ENCODE data around the gene FSTL5. TPM values are rescaled to one million over a fixed set of nuclear protein-coding genes. Genes with fewer than 3 reads are reported as not detected.

FSTL5 gene
- total RNA-seq, 2 experiments from 2014 or later = not detected

GRCh38 chr4:161466316-161466715 lies 697.5 kb downstream of the FSTL5 start:
- ChIA-PET CTCF (no interaction called here), POLR2A (no interaction called here)
- Mint-ChIP-seq H3K27ac (no peak overlapping the region), H3K36me3 (no peaks in the 10 kb centered on the region), H3K4me3 (no peak overlapping the region), H3K27me3 (no peaks in the 10 kb centered on the region), H3K4me1 (ENCODE audit: low read depth) (no peaks in the 10 kb centered on the region), H3K9me3 (peaks cover 10% of the 10 kb centered on the region)
- intact Hi-C loops (cut with micrococcal nuclease) = no loop called here
- DNase-seq = no peak

GRCh38 chr4:161463436-161463835 lies 700.4 kb downstream of the FSTL5 start:
- Mint-ChIP-seq H3K4me1 (ENCODE audit: low read depth) (no peaks in the 10 kb centered on the region), H3K27ac (no peak overlapping the region), H3K9me3 (peaks cover 8% of the 10 kb centered on the region), H3K36me3 (no peaks in the 10 kb centered on the region), H3K4me3 (no peak overlapping the region), H3K27me3 (no peaks in the 10 kb centered on the region)
- ChIA-PET CTCF (no interaction called here), POLR2A (no interaction called here)
- DNase-seq = no peak
- intact Hi-C loops (cut with micrococcal nuclease) = no loop called here

GRCh38 chr4:161457906-161458305 lies 705.9 kb downstream of the FSTL5 start:
- Mint-ChIP-seq H3K27me3 (no peaks in the 10 kb centered on the region), H3K36me3 (no peaks in the 10 kb centered on the region), H3K4me1 (ENCODE audit: low read depth) (no peaks in the 10 kb centered on the region), H3K4me3 (no peak overlapping the region), H3K27ac (no peak overlapping the region), H3K9me3 (peaks cover 4% of the 10 kb centered on the region)
- CTCF ChIA-PET = no interaction called here
- intact Hi-C loops (cut with micrococcal nuclease) = no loop called here
- no peak for DNase-seq
- POLR2A ChIA-PET = no interaction called here

GRCh38 chr4:161457311-161457710 lies 706.5 kb downstream of the FSTL5 start:
- no peaks in the 10 kb centered on the region for H3K4me1 Mint-ChIP-seq (ENCODE audit: low read depth)
- peaks cover 2% of the 10 kb centered on the region for H3K9me3 Mint-ChIP-seq
- no peaks in the 10 kb centered on the region for H3K27me3 Mint-ChIP-seq
- H3K4me3 Mint-ChIP-seq = no peak overlapping the region
- ChIA-PET CTCF (no interaction called here), POLR2A (no interaction called here)
- intact Hi-C loops (cut with micrococcal nuclease) = no loop called here
- no peak overlapping the region for H3K27ac Mint-ChIP-seq
- DNase-seq = no peak
- no peaks in the 10 kb centered on the region for H3K36me3 Mint-ChIP-seq

- H3K36me3 Mint-ChIP-seq = no peaks in the 10 kb centered on the region
- no peak overlapping the region for H3K27ac Mint-ChIP-seq
Observed at GRCh38 chr4:161454860-161455259, 708.9 kb downstream of the FSTL5 start.

GRCh38 chr4:161448550-161449180 lies 715.1 kb downstream of the FSTL5 start:
- Mint-ChIP-seq H3K4me1 (ENCODE audit: low read depth) (no peaks in the 10 kb centered on the region), H3K36me3 (no peaks in the 10 kb centered on the region), H3K9me3 (peaks cover 7% of the 10 kb centered on the region), H3K27ac (no peak overlapping the region), H3K27me3 (no peaks in the 10 kb centered on the region), H3K4me3 (no peak overlapping the region)
- ChIA-PET POLR2A (no interaction called here), CTCF (no interaction called here)
- no peak for DNase-seq
- intact Hi-C loops (cut with micrococcal nuclease) = no loop called here

More at GRCh38 chr4:161454860-161455259, 708.9 kb downstream of the FSTL5 start:
- DNase-seq = no peak
- H3K4me1 Mint-ChIP-seq (ENCODE audit: low read depth) = no peaks in the 10 kb centered on the region
- H3K4me3 Mint-ChIP-seq = no peak overlapping the region
- H3K9me3 Mint-ChIP-seq = peaks cover 1% of the 10 kb centered on the region
- POLR2A ChIA-PET = no interaction called here
- CTCF ChIA-PET = no interaction called here
- no peaks in the 10 kb centered on the region for H3K27me3 Mint-ChIP-seq
- intact Hi-C loops (cut with micrococcal nuclease) = no loop called here

GRCh38 chr4:161444626-161445025 lies 719.2 kb downstream of the FSTL5 start:
- H3K4me1 Mint-ChIP-seq (ENCODE audit: low read depth) = no peaks in the 10 kb centered on the region
- no peak overlapping the region for H3K4me3 Mint-ChIP-seq
- H3K27ac Mint-ChIP-seq = no peak overlapping the region
- ChIA-PET CTCF (no interaction called here), POLR2A (no interaction called here)
- no peaks in the 10 kb centered on the region for H3K36me3 Mint-ChIP-seq
- no peak for DNase-seq
- H3K9me3 Mint-ChIP-seq = peaks cover 4% of the 10 kb centered on the region
- intact Hi-C loops (cut with micrococcal nuclease) = no loop called here
- H3K27me3 Mint-ChIP-seq = no peaks in the 10 kb centered on the region

GRCh38 chr4:161442921-161443320 lies 720.9 kb downstream of the FSTL5 start:
- intact Hi-C loops (cut with micrococcal nuclease) = no loop called here
- Mint-ChIP-seq H3K27me3 (no peaks in the 10 kb centered on the region), H3K9me3 (peaks cover 5% of the 10 kb centered on the region), H3K4me3 (no peak overlapping the region), H3K36me3 (no peaks in the 10 kb centered on the region), H3K27ac (no peak overlapping the region), H3K4me1 (ENCODE audit: low read depth) (no peaks in the 10 kb centered on the region)
- CTCF ChIA-PET = no interaction called here
- DNase-seq = no peak
- POLR2A ChIA-PET = no interaction called here

- no peaks in the 10 kb centered on the region for H3K4me1 Mint-ChIP-seq (ENCODE audit: low read depth)
- ChIA-PET CTCF (no interaction called here), POLR2A (no interaction called here)
- H3K4me3 Mint-ChIP-seq = no peak overlapping the region
- no peak overlapping the region for H3K27ac Mint-ChIP-seq
- no peaks in the 10 kb centered on the region for H3K36me3 Mint-ChIP-seq
- H3K9me3 Mint-ChIP-seq = peaks cover 17% of the 10 kb centered on the region
- intact Hi-C loops (cut with micrococcal nuclease) = no loop called here
- DNase-seq = no peak
- H3K27me3 Mint-ChIP-seq = no peaks in the 10 kb centered on the region
Observed at GRCh38 chr4:161438096-161438495, 725.7 kb downstream of the FSTL5 start.

- ChIA-PET POLR2A (no interaction called here), CTCF (no interaction called here)
- H3K4me1 Mint-ChIP-seq (ENCODE audit: low read depth) = no peaks in the 10 kb centered on the region
- no peak overlapping the region for H3K4me3 Mint-ChIP-seq
- peaks cover 11% of the 10 kb centered on the region for H3K9me3 Mint-ChIP-seq
- DNase-seq = no peak
- intact Hi-C loops (cut with micrococcal nuclease) = no loop called here
- H3K27ac Mint-ChIP-seq = no peak overlapping the region
- H3K27me3 Mint-ChIP-seq = no peaks in the 10 kb centered on the region
- no peaks in the 10 kb centered on the region for H3K36me3 Mint-ChIP-seq
Observed at GRCh38 chr4:161428180-161428965, 735.4 kb downstream of the FSTL5 start.

GRCh38 chr4:161419822-161420221 lies 744.0 kb downstream of the FSTL5 start:
- H3K9me3 Mint-ChIP-seq = no peaks in the 10 kb centered on the region
- DNase-seq = no peak
- no peaks in the 10 kb centered on the region for H3K27me3 Mint-ChIP-seq
- H3K4me3 Mint-ChIP-seq = no peak overlapping the region
- intact Hi-C loops (cut with micrococcal nuclease) = no loop called here
- POLR2A ChIA-PET = no interaction called here
- no peaks in the 10 kb centered on the region for H3K36me3 Mint-ChIP-seq
- H3K27ac Mint-ChIP-seq = no peak overlapping the region
- CTCF ChIA-PET = no interaction called here
- H3K4me1 Mint-ChIP-seq (ENCODE audit: low read depth) = no peaks in the 10 kb centered on the region

- Mint-ChIP-seq H3K4me3 (no peak overlapping the region), H3K27me3 (no peaks in the 10 kb centered on the region)
- DNase-seq = no peak
Observed at GRCh38 chr4:161411901-161412300, 751.9 kb downstream of the FSTL5 start.

More at GRCh38 chr4:161411901-161412300, 751.9 kb downstream of the FSTL5 start:
- intact Hi-C loops (cut with micrococcal nuclease) = no loop called here
- ChIA-PET CTCF (no interaction called here), POLR2A (no interaction called here)
- no peak overlapping the region for H3K27ac Mint-ChIP-seq
- no peaks in the 10 kb centered on the region for H3K4me1 Mint-ChIP-seq (ENCODE audit: low read depth)
- peaks cover 2% of the 10 kb centered on the region for H3K36me3 Mint-ChIP-seq
- H3K9me3 Mint-ChIP-seq = peaks cover 24% of the 10 kb centered on the region
